ENCODE results near the gene GALNTL6.

The GALNTL6 gene

GRCh38 chr4:172887959-172888358, 1074.8 kb downstream of the GALNTL6 start:
- Histone ChIP-seq H3K4me2 (ENCODE audit: low read depth, low read length, poor library complexity, severe bottlenecking) (no peak overlapping the region), H3K4me3 (ENCODE audit: insufficient read depth, low read length, poor library complexity, severe bottlenecking) (no peak overlapping the region), H3K79me2 (ENCODE audit: insufficient read depth, low read length) (no peaks in the 10 kb centered on the region), H3K36me3 (ENCODE audit: low read length) (no peaks in the 10 kb centered on the region), H4K20me1 (ENCODE audit: low read depth, low read length) (no peaks in the 10 kb centered on the region), H3F3A (ENCODE audit: insufficient read depth) (no peaks in the 10 kb centered on the region), H3K9me3 (ENCODE audit: insufficient read depth, low read length) (no peaks in the 10 kb centered on the region), H3K27ac (ENCODE audit: low read depth, low read length) (no peak overlapping the region), H3K9me2 (replicated peaks; ENCODE audit: insufficient read depth, low read length) (no peaks in the 10 kb centered on the region), H3K27me3 (ENCODE audit: low read length) (no peaks in the 10 kb centered on the region), H2AFZ (ENCODE audit: low read depth, low read length, severe bottlenecking) (no peak overlapping the region), H3K9ac (ENCODE audit: low read length) (no peak overlapping the region)
- no peak for TF ChIP-seq EZH2phosphoT487 (conservative IDR thresholded peaks at IDR 0.05; ENCODE audit: low read length)
- no peak for TF ChIP-seq CTCF (IDR thresholded peaks at IDR 0.05; ENCODE audit: insufficient read depth, low read length, poor library complexity, severe bottlenecking)

- no peaks in the 10 kb centered on the region for H3K9me3 ChIP-seq (ENCODE audit: insufficient read depth, low read length)
- no peak overlapping the region for H2AFZ ChIP-seq (ENCODE audit: low read depth, low read length, severe bottlenecking)
- H3K4me3 ChIP-seq (ENCODE audit: insufficient read depth, low read length, poor library complexity, severe bottlenecking) = no peak overlapping the region
- H4K20me1 ChIP-seq (ENCODE audit: low read depth, low read length) = no peaks in the 10 kb centered on the region
- no peak overlapping the region for H3K27ac ChIP-seq (ENCODE audit: low read depth, low read length)
- H3K4me2 ChIP-seq (ENCODE audit: low read depth, low read length, poor library complexity, severe bottlenecking) = no peak overlapping the region
- H3K9ac ChIP-seq (ENCODE audit: low read length) = no peak overlapping the region
- H3K9me2 ChIP-seq (replicated peaks; ENCODE audit: insufficient read depth, low read length) = no peaks in the 10 kb centered on the region
- no peaks in the 10 kb centered on the region for H3K27me3 ChIP-seq (ENCODE audit: low read length)
- no peaks in the 10 kb centered on the region for H3K36me3 ChIP-seq (ENCODE audit: low read length)
- H3K79me2 ChIP-seq (ENCODE audit: insufficient read depth, low read length) = no peaks in the 10 kb centered on the region
- H3F3A ChIP-seq (ENCODE audit: insufficient read depth) = no peaks in the 10 kb centered on the region
- TF ChIP-seq EZH2phosphoT487 (conservative IDR thresholded peaks at IDR 0.05; ENCODE audit: low read length) (no peak), CTCF (IDR thresholded peaks at IDR 0.05; ENCODE audit: insufficient read depth, low read length, poor library complexity, severe bottlenecking) (peak; percentile 72)
Observed at GRCh38 chr4:172892300-172892699, 1079.1 kb downstream of the GALNTL6 start.

- Histone ChIP-seq H2AFZ (ENCODE audit: low read depth, low read length, severe bottlenecking) (no peak overlapping the region), H4K20me1 (ENCODE audit: low read depth, low read length) (no peaks in the 10 kb centered on the region), H3K9me3 (ENCODE audit: insufficient read depth, low read length) (no peaks in the 10 kb centered on the region), H3K9me2 (replicated peaks; ENCODE audit: insufficient read depth, low read length) (no peaks in the 10 kb centered on the region), H3K36me3 (ENCODE audit: low read length) (no peaks in the 10 kb centered on the region), H3F3A (ENCODE audit: insufficient read depth) (no peaks in the 10 kb centered on the region), H3K27me3 (ENCODE audit: low read length) (no peaks in the 10 kb centered on the region), H3K79me2 (ENCODE audit: insufficient read depth, low read length) (no peaks in the 10 kb centered on the region), H3K27ac (ENCODE audit: low read depth, low read length) (no peak overlapping the region), H3K9ac (ENCODE audit: low read length) (no peak overlapping the region), H3K4me2 (ENCODE audit: low read depth, low read length, poor library complexity, severe bottlenecking) (no peak overlapping the region), H3K4me3 (ENCODE audit: insufficient read depth, low read length, poor library complexity, severe bottlenecking) (no peak overlapping the region)
- no peak for TF ChIP-seq CTCF (IDR thresholded peaks at IDR 0.05; ENCODE audit: insufficient read depth, low read length, poor library complexity, severe bottlenecking)
- TF ChIP-seq EZH2phosphoT487 (conservative IDR thresholded peaks at IDR 0.05; ENCODE audit: low read length) = no peak
Observed at GRCh38 chr4:172895699-172896098, 1082.5 kb downstream of the GALNTL6 start.
